HFFc6 (cell line): Measurements from ENCODE around the gene SULT6B1. TPM values are rescaled to one million over a fixed set of nuclear protein-coding genes. Genes with fewer than 3 reads are reported as not detected.
"Not testable (repeated sequence)": the region's sequence is repeated elsewhere in the genome, so short reads cannot be mapped to it uniquely, and the experiment has no call there.

Experiments
- DNase-seq: peaks from one replicate; pipeline ENCODE4 v3.0.0-alpha.2; 2018
- H3K27ac Mint-ChIP-seq: 2 replicates; pipeline ENCODE4 v1.8.0; 2020; ENCODE audit warnings: mild to moderate bottlenecking, mixed read lengths
- H3K27me3 Mint-ChIP-seq: 2 replicates; pipeline ENCODE4 v1.8.0; 2021; ENCODE audit warnings: mild to moderate bottlenecking, moderate library complexity, mixed read lengths; ENCODE audit not compliant: insufficient read depth
- H3K36me3 Mint-ChIP-seq: 2 replicates; pipeline ENCODE4 v1.8.0; 2021; ENCODE audit warnings: low read depth, mixed read lengths
- H3K4me1 Mint-ChIP-seq: 2 replicates; pipeline ENCODE4 v1.8.0; 2020; ENCODE audit warnings: low read depth, mixed read lengths
- H3K4me3 Mint-ChIP-seq: 2 replicates; pipeline ENCODE4 v1.8.0; 2020; ENCODE audit warnings: mild to moderate bottlenecking, moderate library complexity, mixed read lengths
- H3K9me3 Mint-ChIP-seq: 2 replicates; pipeline ENCODE4 v1.8.0; 2020; ENCODE audit warnings: mild to moderate bottlenecking, mixed read lengths
- CTCF ChIP-seq: fragments of 200-600 bp; sonication (generic); IDR thresholded peaks from 2 replicates; pipeline ENCODE4 v1.5.0; 2021; ENCODE audit warnings: antibody characterized with exemption, mild to moderate bottlenecking
- total RNA-seq, 6 experiments: library from RNA; stranded (reverse); fragmentation: NEBNext Ultra II Directional; extraction: Animal tissue kit (Norgen Biotek cat#: 25700); gene quantifications; 2 replicates in 1 of 6; 3 replicates in 5 of 6; pipeline ENCODE4 v1.2.3, GENCODE V29; 2021

Gene SULT6B1
- total RNA-seq, 6 experiments from 2014 or later: not detected

GRCh38 chr2:37226863-37227262 is 38.4 kb upstream of the SULT6B1 start:
- Mint-ChIP-seq H3K27me3 (no peaks in the 10 kb centered on the region), H3K9me3 (no peaks in the 10 kb centered on the region), H3K4me1 (peaks cover 20% of the 10 kb centered on the region), H3K4me3 (no peak overlapping the region), H3K36me3 (peaks cover 14% of the 10 kb centered on the region; the same call in 1 of the 2 replicates), H3K27ac (no peak overlapping the region)
- TF ChIP-seq CTCF: no peak
- DNase-seq: no peak

- H3K27me3 Mint-ChIP-seq, DNase-seq, H3K9me3 Mint-ChIP-seq, H3K4me3 Mint-ChIP-seq, H3K27ac Mint-ChIP-seq: not testable (repeated sequence)
- peaks cover 20% of the 10 kb centered on the region for H3K4me1 Mint-ChIP-seq
- H3K36me3 Mint-ChIP-seq: peaks cover 14% of the 10 kb centered on the region; the same call in 1 of the 2 replicates
Observed at GRCh38 chr2:37225129-37225528, 36.7 kb upstream of the SULT6B1 start.

GRCh38 chr2:37224063-37224462 is 35.6 kb upstream of the SULT6B1 start:
- Mint-ChIP-seq H3K27ac (no peak overlapping the region), H3K4me3 (no peak overlapping the region), H3K4me1 (peaks cover 14% of the 10 kb centered on the region), H3K9me3 (no peaks in the 10 kb centered on the region), H3K36me3 (peaks cover 14% of the 10 kb centered on the region; the same call in 1 of the 2 replicates), H3K27me3 (no peaks in the 10 kb centered on the region)
- no peak for DNase-seq
- no peak for TF ChIP-seq CTCF

GRCh38 chr2:37223131-37223530 is 34.7 kb upstream of the SULT6B1 start:
- Mint-ChIP-seq H3K27me3 (no peaks in the 10 kb centered on the region), H3K36me3 (peaks cover 14% of the 10 kb centered on the region; the same call in 1 of the 2 replicates), H3K27ac (no peak overlapping the region), H3K9me3 (no peaks in the 10 kb centered on the region), H3K4me1 (peaks cover 13% of the 10 kb centered on the region), H3K4me3 (no peak overlapping the region)
- DNase-seq: no peak
- TF ChIP-seq CTCF: no peak

GRCh38 chr2:37219046-37219445 is 30.6 kb upstream of the SULT6B1 start:
- Mint-ChIP-seq H3K27ac (no peak overlapping the region), H3K27me3 (no peaks in the 10 kb centered on the region), H3K36me3 (peaks cover 13% of the 10 kb centered on the region; the same call in 1 of the 2 replicates), H3K4me1 (peaks cover 7% of the 10 kb centered on the region), H3K9me3 (no peaks in the 10 kb centered on the region), H3K4me3 (no peak overlapping the region)
- no peak for DNase-seq
- TF ChIP-seq CTCF: no peak

GRCh38 chr2:37215250-37215649 is 26.8 kb upstream of the SULT6B1 start:
- DNase-seq: no peak
- no peak for TF ChIP-seq CTCF
- Mint-ChIP-seq H3K4me3 (no peak overlapping the region), H3K36me3 (peaks cover 34% of the 10 kb centered on the region), H3K27me3 (no peaks in the 10 kb centered on the region), H3K4me1 (peaks cover 23% of the 10 kb centered on the region), H3K27ac (peak overlapping the region; percentile 54), H3K9me3 (no peaks in the 10 kb centered on the region)
